K562 (cell line): Measurements from ENCODE around the gene UBR3. TPM values are rescaled to one million over a fixed set of nuclear protein-coding genes. Genes with fewer than 3 reads are reported as not detected.

Experiments used
- ARHGAP35 ChIP-seq: fragments of 450-650 bp; IDR thresholded peaks from 2 replicates; pipeline ENCODE4 v1.6.1; 2018; ENCODE audit not compliant: partially characterized antibody
- BCL6 ChIP-seq: fragments of 250-450 bp; sonication (Bioruptor Pico); IDR thresholded peaks from 2 replicates; pipeline ENCODE4 v1.4.0; 2020
- EWSR1 ChIP-seq: fragments of 450-650 bp; IDR thresholded peaks from 2 replicates; pipeline ENCODE4 v1.6.1; 2018; ENCODE audit warnings: borderline replicate concordance, mild to moderate bottlenecking, low read depth, moderate library complexity; ENCODE audit not compliant: partially characterized antibody
- HMG20B ChIP-seq: fragments of 250-450 bp; sonication (Bioruptor Pico); IDR thresholded peaks from 2 replicates; pipeline ENCODE4 v1.5.0; 2021; ENCODE audit warnings: mild to moderate bottlenecking
- PHB ChIP-seq: fragments of 250-450 bp; sonication (Bioruptor Pico); IDR thresholded peaks from 2 replicates; pipeline ENCODE4 v1.5.0; 2021
- PHF21A ChIP-seq: fragments of 450-650 bp; IDR thresholded peaks from 2 replicates; pipeline ENCODE4 v1.6.1; 2017; ENCODE audit warnings: low read depth, borderline replicate concordance
- PRPF4 ChIP-seq: fragments of 200-400 bp; formaldehyde crosslinking; IDR thresholded peaks from one replicate; pipeline ENCODE4 v1.6.1; 2017; ENCODE audit warnings: low read length, low read depth, mild to moderate bottlenecking; ENCODE audit not compliant: insufficient read depth, poor library complexity, severe bottlenecking
- SAP30 ChIP-seq: fragments of 200-600 bp; sonication (generic); IDR thresholded peaks from 2 replicates; pipeline ENCODE4 v1.6.1; 2012; ENCODE audit warnings: borderline replicate concordance, low read depth, mild to moderate bottlenecking, moderate library complexity, low read length, control low read depth, inconsistent platforms; ENCODE audit not compliant: insufficient read depth, poor library complexity, severe bottlenecking
- SP2 ChIP-seq: IDR thresholded peaks from 2 replicates; pipeline ENCODE4 v1.6.1; 2011; ENCODE audit warnings: mild to moderate bottlenecking, low read depth, low read length, moderate library complexity; ENCODE audit not compliant: poor library complexity, severe bottlenecking; ENCODE audit errors: extremely low read depth
- SPI1 ChIP-seq: IDR thresholded peaks from 2 replicates; pipeline ENCODE4 v1.6.1; 2011; ENCODE audit warnings: low read depth, low read length, control low read depth, borderline replicate concordance
- TCF7L2 ChIP-seq: fragments of 150-350 bp; IDR thresholded peaks from 2 replicates; pipeline ENCODE4 v1.6.1; 2016; ENCODE audit warnings: low read depth, mild to moderate bottlenecking, low read length, moderate library complexity
- TFAM ChIP-seq: fragments of 250-450 bp; sonication (Bioruptor Pico); conservative IDR thresholded peaks from 2 replicates; pipeline ENCODE4 v1.5.0; 2021; ENCODE audit warnings: mild to moderate bottlenecking, moderate library complexity
- TRIM28 ChIP-seq: fragments of 450-650 bp; IDR thresholded peaks from 2 replicates; pipeline ENCODE4 v1.6.1; 2017
- XRCC3 ChIP-seq: fragments of 450-650 bp; IDR thresholded peaks from 2 replicates; pipeline ENCODE4 v1.6.1; 2017; ENCODE audit warnings: mild to moderate bottlenecking, moderate library complexity
- ZNF23 ChIP-seq: fragments of 250-450 bp; sonication (Bioruptor Pico); IDR thresholded peaks from 2 replicates; pipeline ENCODE4 v1.4.0; 2020; ENCODE audit warnings: mild to moderate bottlenecking
- ZNF586 ChIP-seq: fragments of 450-650 bp; formaldehyde crosslinking; conservative IDR thresholded peaks from 2 replicates; pipeline ENCODE4 v1.4.0; 2020; ENCODE audit warnings: mild to moderate bottlenecking, moderate library complexity
- ZNF780A ChIP-seq: fragments of 250-450 bp; sonication (Bioruptor Pico); IDR thresholded peaks from 2 replicates; pipeline ENCODE4 v1.5.0; 2021; ENCODE audit warnings: mild to moderate bottlenecking
- polyA plus RNA-seq, 8 experiments: library from polyadenylated mRNA; depleted of rRNA in 4 of 8; stranded (reverse) in 5 of 8; unstranded in 3 of 8; fragments of >200 nt; fragmentation: Nextera tagmentation in 2 of 8; fragmentation: Illumina TruSeq in 1 of 8; extraction: Ambion mirVana in 2 of 8; extraction: Trizol in 1 of 8; gene quantifications; 2 replicates each; pipeline versions ENCODE4 v1.2.1 to v1.2.3, GENCODE V29; 2011 to 2014; ENCODE audit warnings: inconsistent platforms in 1 of 8, missing spikeins in 1 of 8
- total RNA-seq, 7 experiments: library from RNA; depleted of rRNA in 6 of 7; stranded (reverse); fragments of >200 nt in 6 of 7; fragmentation: Illumina TruSeq in 2 of 7; extraction: Trizol in 2 of 7; gene quantifications; 2 replicates each; pipeline versions ENCODE4 v1.2.1 to v1.2.3, GENCODE V29; 2011 to 2021; ENCODE audit warnings: low replicate concordance in 1 of 7
- TF ChIP-seq, protein P1 (sequence below): fragments of 450-650 bp; IDR thresholded peaks from 2 replicates; pipeline ENCODE4 v1.6.1; 2017; ENCODE audit warnings: antibody characterized with exemption, mild to moderate bottlenecking
- TF ChIP-seq, protein P2 (sequence below): fragments of 450-650 bp; IDR thresholded peaks from 2 replicates; pipeline ENCODE4 v1.6.1; 2016
- TF ChIP-seq, protein P3 (sequence below): fragments of 250-450 bp; sonication (Bioruptor Pico); IDR thresholded peaks from 2 replicates; pipeline ENCODE4 v1.6.1; 2021; ENCODE audit warnings: mild to moderate bottlenecking
- TF ChIP-seq, protein P4 (sequence below): fragments of 250-450 bp; sonication (Bioruptor Pico); IDR thresholded peaks from 2 replicates; pipeline ENCODE4 v1.5.0; 2021
- TF ChIP-seq, protein P5 (sequence below): fragments of 450-650 bp; formaldehyde crosslinking; IDR thresholded peaks from 2 replicates; pipeline ENCODE4 v1.4.0; 2022; ENCODE audit warnings: missing genetic modification characterization

UBR3 gene
- total and polyA plus RNA-seq, 9 of the 15 experiments (the other 6 are each of a cell fraction or from before 2014, with no cell fraction given), result 14.4 to 63.5 (median 40.4) TPM

DNA sequence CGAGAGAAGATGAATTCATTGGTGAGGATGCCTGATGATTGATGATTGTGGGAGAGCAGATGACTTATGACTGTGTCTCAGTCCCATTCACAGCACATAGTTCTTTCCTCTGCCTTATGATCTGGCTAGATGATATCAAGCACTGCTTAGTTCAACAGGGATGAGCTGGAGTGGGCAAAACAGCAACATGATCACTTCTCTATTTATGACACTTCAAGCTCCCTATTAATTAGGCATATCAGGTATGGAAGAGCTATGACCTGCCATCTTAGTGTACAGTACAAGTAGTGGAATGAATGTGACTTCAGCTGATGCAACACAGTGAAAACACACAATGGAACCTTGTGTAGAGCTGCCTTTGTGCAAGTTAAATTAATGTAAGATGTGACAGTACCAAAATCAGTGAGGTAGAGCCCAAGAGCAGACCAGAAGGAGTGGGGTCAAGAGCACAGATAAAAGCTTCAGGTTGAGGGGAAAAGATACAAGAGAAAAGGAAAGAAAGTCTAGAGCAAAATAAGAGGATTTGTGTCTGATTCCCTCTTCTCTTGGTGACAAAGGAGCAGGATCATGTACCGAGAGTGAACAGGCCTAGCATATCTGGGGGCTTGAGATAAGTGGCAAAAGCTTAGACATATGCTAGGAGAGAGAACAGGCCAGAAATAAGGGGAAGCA lies 257.7 kb downstream of the UBR3 start (continued):
- TF ChIP-seq ZNF780A (CRISPR knock-in tag), result no peak
- TF ChIP-seq, protein P1, sequence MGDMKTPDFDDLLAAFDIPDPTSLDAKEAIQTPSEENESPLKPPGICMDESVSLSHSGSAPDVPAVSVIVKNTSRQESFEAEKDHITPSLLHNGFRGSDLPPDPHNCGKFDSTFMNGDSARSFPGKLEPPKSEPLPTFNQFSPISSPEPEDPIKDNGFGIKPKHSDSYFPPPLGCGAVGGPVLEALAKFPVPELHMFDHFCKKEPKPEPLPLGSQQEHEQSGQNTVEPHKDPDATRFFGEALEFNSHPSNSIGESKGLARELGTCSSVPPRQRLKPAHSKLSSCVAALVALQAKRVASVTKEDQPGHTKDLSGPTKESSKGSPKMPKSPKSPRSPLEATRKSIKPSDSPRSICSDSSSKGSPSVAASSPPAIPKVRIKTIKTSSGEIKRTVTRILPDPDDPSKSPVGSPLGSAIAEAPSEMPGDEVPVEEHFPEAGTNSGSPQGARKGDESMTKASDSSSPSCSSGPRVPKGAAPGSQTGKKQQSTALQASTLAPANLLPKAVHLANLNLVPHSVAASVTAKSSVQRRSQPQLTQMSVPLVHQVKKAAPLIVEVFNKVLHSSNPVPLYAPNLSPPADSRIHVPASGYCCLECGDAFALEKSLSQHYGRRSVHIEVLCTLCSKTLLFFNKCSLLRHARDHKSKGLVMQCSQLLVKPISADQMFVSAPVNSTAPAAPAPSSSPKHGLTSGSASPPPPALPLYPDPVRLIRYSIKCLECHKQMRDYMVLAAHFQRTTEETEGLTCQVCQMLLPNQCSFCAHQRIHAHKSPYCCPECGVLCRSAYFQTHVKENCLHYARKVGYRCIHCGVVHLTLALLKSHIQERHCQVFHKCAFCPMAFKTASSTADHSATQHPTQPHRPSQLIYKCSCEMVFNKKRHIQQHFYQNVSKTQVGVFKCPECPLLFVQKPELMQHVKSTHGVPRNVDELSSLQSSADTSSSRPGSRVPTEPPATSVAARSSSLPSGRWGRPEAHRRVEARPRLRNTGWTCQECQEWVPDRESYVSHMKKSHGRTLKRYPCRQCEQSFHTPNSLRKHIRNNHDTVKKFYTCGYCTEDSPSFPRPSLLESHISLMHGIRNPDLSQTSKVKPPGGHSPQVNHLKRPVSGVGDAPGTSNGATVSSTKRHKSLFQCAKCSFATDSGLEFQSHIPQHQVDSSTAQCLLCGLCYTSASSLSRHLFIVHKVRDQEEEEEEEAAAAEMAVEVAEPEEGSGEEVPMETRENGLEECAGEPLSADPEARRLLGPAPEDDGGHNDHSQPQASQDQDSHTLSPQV, result peak; percentile 83
- no peak for TF ChIP-seq ZNF586 (CRISPR knock-in tag)
- no peak for TF ChIP-seq PRPF4
- TF ChIP-seq SPI1, result no peak
- TF ChIP-seq EWSR1, result no peak
- TF ChIP-seq, protein P2, sequence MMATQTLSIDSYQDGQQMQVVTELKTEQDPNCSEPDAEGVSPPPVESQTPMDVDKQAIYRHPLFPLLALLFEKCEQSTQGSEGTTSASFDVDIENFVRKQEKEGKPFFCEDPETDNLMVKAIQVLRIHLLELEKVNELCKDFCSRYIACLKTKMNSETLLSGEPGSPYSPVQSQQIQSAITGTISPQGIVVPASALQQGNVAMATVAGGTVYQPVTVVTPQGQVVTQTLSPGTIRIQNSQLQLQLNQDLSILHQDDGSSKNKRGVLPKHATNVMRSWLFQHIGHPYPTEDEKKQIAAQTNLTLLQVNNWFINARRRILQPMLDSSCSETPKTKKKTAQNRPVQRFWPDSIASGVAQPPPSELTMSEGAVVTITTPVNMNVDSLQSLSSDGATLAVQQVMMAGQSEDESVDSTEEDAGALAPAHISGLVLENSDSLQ, result peak; percentile 79
- TF ChIP-seq XRCC3, result no peak
- TF ChIP-seq TRIM28, result no peak; the same call in 1 of the 2 replicates
- no peak for TF ChIP-seq PHB
- TF ChIP-seq, protein P3, sequence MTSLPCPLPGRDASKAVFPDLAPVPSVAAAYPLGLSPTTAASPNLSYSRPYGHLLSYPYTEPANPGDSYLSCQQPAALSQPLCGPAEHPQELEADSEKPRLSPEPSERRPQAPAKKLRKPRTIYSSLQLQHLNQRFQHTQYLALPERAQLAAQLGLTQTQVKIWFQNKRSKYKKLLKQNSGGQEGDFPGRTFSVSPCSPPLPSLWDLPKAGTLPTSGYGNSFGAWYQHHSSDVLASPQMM (CRISPR knock-in tag), result no peak
- TF ChIP-seq, protein P4, sequence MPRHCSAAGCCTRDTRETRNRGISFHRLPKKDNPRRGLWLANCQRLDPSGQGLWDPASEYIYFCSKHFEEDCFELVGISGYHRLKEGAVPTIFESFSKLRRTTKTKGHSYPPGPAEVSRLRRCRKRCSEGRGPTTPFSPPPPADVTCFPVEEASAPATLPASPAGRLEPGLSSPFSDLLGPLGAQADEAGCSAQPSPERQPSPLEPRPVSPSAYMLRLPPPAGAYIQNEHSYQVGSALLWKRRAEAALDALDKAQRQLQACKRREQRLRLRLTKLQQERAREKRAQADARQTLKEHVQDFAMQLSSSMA, result no peak
- TF ChIP-seq HMG20B (CRISPR knock-in tag), result no peak
- no peak for TF ChIP-seq ARHGAP35
- no peak for TF ChIP-seq SAP30
- TF ChIP-seq ZNF23 (CRISPR knock-in tag), result no peak
- TF ChIP-seq PHF21A, result no peak
- 0 out of 2 replicates have a peak, but pooled peaks have one; percentile 36 for TF ChIP-seq TCF7L2
- TF ChIP-seq, protein P5, sequence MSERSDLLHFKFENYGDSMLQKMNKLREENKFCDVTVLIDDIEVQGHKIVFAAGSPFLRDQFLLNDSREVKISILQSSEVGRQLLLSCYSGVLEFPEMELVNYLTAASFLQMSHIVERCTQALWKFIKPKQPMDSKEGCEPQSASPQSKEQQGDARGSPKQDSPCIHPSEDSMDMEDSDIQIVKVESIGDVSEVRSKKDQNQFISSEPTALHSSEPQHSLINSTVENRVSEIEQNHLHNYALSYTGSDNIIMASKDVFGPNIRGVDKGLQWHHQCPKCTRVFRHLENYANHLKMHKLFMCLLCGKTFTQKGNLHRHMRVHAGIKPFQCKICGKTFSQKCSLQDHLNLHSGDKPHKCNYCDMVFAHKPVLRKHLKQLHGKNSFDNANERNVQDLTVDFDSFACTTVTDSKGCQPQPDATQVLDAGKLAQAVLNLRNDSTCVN (CRISPR knock-in tag), result no peak
- TF ChIP-seq TFAM (CRISPR knock-in tag), result no peak
- TF ChIP-seq BCL6 (CRISPR knock-in tag), result no peak
- no peak for TF ChIP-seq SP2
